ENCODE data around the gene ST6GALNAC5. TPM values are rescaled to one million over a fixed set of nuclear protein-coding genes. Genes with fewer than 3 reads are reported as not detected.

ST6GALNAC5 gene
- total and polyA plus RNA-seq, 2 donors (not counting 3 experiments of a cell fraction or from before 2014, with no cell fraction given) = not detected

GRCh38 chr1:77031106-77031662 is 163.9 kb downstream of the ST6GALNAC5 start:
- no peaks in the 10 kb centered on the region for H3K36me3 ChIP-seq (ENCODE audit: control insufficient read depth in 2 of 2, extremely low read depth in 1 of 2, insufficient read depth in 2 of 2, low read length in 2 of 2)

More at GRCh38 chr1:77031106-77031662, 163.9 kb downstream of the ST6GALNAC5 start:
- ChIA-PET POLR2A (no interaction called here), CTCF (no interaction called here)
- FAIRE-seq = no peak
- dilution Hi-C loops (cut with MboI; ENCODE audit: extremely low pct_ligation_motif_present, low sequenced_read_pairs) (no loop called here), intact Hi-C loops (cut with micrococcal nuclease) (no loop called here)
- Histone ChIP-seq H3K9ac (replicated peaks; ENCODE audit: extremely low read depth, insufficient read depth, low read length) (no peak overlapping the region), H3K4me2 (ENCODE audit: insufficient read depth, low read length) (no peak overlapping the region), H4K20me1 (replicated peaks; ENCODE audit: control insufficient read depth, extremely low read depth, insufficient read depth, low read length) (no peaks in the 10 kb centered on the region), H2AFZ (ENCODE audit: low read depth, low read length) (no peak overlapping the region), H3K27ac (ENCODE audit: insufficient read depth, low read depth, low read length) (no peak overlapping the region), H3K9me3 (replicated peaks; ENCODE audit: control insufficient read depth, insufficient read depth, low read length) (no peaks in the 10 kb centered on the region), H3K9me1 (replicated peaks; ENCODE audit: control insufficient read depth, extremely low read depth, insufficient read depth, low read length) (no peaks in the 10 kb centered on the region), H3K79me2 (ENCODE audit: control insufficient read depth, insufficient read depth, low read length) (no peaks in the 10 kb centered on the region), H3K4me1 (ENCODE audit: control insufficient read depth, extremely low read depth, insufficient read depth, low read length) (no peaks in the 10 kb centered on the region), H3K4me3 (replicated peaks in 1 of 3; ENCODE audit: insufficient read depth in 1 of 3, low read depth in 1 of 3, low read length in 3 of 3) (no peak overlapping the region), H3K27me3 (ENCODE audit: control insufficient read depth in 2 of 2, insufficient read depth in 2 of 2, low read length in 2 of 2) (peaks cover 0 to 2% of the 10 kb centered on the region in 2 experiments)
- peak; percentile 1 for DNase-seq (ENCODE audit: low read depth, low spot score)
- TF ChIP-seq POLR2A (IDR thresholded peaks at IDR 0.05; ENCODE audit: low read depth, low read length) = no peak
- no peak for TF ChIP-seq MYC (IDR thresholded peaks at IDR 0.05; ENCODE audit: low read depth, low read length)
- TF ChIP-seq MAX (IDR thresholded peaks at IDR 0.05; ENCODE audit: insufficient read depth, insufficient read length) = no peak
- TF ChIP-seq EZH2 (IDR thresholded peaks at IDR 0.05; ENCODE audit: borderline replicate concordance, low read depth, low read length, severe bottlenecking) = no peak
- TF ChIP-seq POLR2AphosphoS5 (IDR thresholded peaks at IDR 0.05; ENCODE audit: insufficient read depth, low read depth, low read length) = no peak
- no peak for TF ChIP-seq CTCF (IDR thresholded peaks at IDR 0.05; ENCODE audit: extremely low read depth in 1 of 2, insufficient read depth in 1 of 2, low read depth in 1 of 2, low read length in 2 of 2)
- no peak for TF ChIP-seq FOS (IDR thresholded peaks at IDR 0.05; ENCODE audit: borderline replicate concordance, insufficient read depth, low read length)
- no peak for TF ChIP-seq JUN (IDR thresholded peaks at IDR 0.05; ENCODE audit: borderline replicate concordance, insufficient read depth, insufficient read length, low read depth)
- TF ChIP-seq GATA2 (IDR thresholded peaks at IDR 0.05; ENCODE audit: insufficient read depth, insufficient read length, low read depth, low read length) = no peak
- BruUV-seq (replicated peaks) = no TSS peak

Measured in endothelial cell of umbilical vein (primary cell).